ENCODE measurements around the gene GGNBP2. TPM values are rescaled to one million over a fixed set of nuclear protein-coding genes. Genes with fewer than 3 reads are reported as not detected.
"Not testable (repeated sequence)": the region's sequence is repeated elsewhere in the genome, so short reads cannot be mapped to it uniquely, and the experiment has no call there.

GGNBP2 gene
- total and polyA plus RNA-seq, 3 donors from 2014 or later: 104 to 144 (median 118) TPM

DNA sequence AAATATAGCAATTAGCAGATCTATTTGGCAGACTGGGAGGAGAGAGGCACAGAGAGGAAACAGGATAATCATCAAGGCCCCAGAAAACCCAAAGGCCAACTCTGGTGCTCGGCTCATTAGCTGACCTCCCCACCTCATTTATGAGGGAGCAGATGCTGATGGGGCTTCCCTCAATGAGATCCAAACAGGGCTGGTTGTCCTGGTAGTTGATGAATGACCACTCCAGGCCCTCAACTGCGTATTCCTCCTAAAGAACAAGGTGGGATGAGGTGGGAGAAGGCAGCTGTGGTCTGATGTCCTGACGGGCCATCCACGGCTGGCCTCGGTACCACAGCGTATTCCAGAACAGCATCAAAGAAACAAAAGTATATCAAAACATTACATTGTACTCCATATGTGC lies 37.5 kb upstream of the GGNBP2 start:
- Histone ChIP-seq H3K36me3 (ENCODE audit: low read depth, missing control alignments) (no peaks in the 10 kb centered on the region), H3K4me1 (no peaks in the 10 kb centered on the region), H3K27me3 (no peaks in the 10 kb centered on the region), H3K9me3 (no peaks in the 10 kb centered on the region), H3K4me3 (no peak overlapping the region), H3K27ac (no peak overlapping the region)
- no peak for TF ChIP-seq POLR2A (IDR thresholded peaks at IDR 0.05)
- TF ChIP-seq, protein P1, sequence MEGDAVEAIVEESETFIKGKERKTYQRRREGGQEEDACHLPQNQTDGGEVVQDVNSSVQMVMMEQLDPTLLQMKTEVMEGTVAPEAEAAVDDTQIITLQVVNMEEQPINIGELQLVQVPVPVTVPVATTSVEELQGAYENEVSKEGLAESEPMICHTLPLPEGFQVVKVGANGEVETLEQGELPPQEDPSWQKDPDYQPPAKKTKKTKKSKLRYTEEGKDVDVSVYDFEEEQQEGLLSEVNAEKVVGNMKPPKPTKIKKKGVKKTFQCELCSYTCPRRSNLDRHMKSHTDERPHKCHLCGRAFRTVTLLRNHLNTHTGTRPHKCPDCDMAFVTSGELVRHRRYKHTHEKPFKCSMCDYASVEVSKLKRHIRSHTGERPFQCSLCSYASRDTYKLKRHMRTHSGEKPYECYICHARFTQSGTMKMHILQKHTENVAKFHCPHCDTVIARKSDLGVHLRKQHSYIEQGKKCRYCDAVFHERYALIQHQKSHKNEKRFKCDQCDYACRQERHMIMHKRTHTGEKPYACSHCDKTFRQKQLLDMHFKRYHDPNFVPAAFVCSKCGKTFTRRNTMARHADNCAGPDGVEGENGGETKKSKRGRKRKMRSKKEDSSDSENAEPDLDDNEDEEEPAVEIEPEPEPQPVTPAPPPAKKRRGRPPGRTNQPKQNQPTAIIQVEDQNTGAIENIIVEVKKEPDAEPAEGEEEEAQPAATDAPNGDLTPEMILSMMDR (IDR thresholded peaks at IDR 0.05): no peak
- intact Hi-C loops (cut with DNase I; ENCODE audit: low total_unique reads): no loop called here
- DNase-seq: no peak
- 94 to 95% methylated on average over 6 of the region's 6 CpGs for WGBS, 2 donors

DNA sequence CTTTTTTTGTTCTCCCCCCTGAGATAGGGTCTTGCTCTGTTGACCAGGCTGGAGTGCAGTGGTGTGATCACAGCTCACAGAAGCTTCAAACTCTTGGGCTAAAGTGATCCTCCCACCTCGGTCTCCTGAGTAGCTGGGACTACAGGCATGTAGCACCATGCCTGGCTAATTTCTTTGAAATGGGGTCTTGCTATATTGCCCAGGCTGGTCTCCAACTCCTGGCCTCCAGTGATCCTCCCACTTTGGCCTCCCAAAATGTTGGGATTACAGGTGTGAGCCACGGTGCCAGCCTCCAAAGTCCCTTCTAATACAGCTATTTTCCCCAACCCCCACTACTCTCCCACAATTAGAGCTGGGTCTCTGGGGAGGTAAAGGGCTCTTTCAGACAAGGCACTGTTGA lies 36.3 kb upstream of the GGNBP2 start:
- H3K27me3 ChIP-seq; H3K4me3 ChIP-seq; H3K4me1 ChIP-seq; H3K27ac ChIP-seq; intact Hi-C loops (cut with DNase I; ENCODE audit: low total_unique reads); H3K9me3 ChIP-seq; DNase-seq; H3K36me3 ChIP-seq (ENCODE audit: low read depth, missing control alignments): not testable (repeated sequence)
- WGBS, 2 donors: 88 to 90% methylated on average over 2 of the region's 2 CpGs

DNA sequence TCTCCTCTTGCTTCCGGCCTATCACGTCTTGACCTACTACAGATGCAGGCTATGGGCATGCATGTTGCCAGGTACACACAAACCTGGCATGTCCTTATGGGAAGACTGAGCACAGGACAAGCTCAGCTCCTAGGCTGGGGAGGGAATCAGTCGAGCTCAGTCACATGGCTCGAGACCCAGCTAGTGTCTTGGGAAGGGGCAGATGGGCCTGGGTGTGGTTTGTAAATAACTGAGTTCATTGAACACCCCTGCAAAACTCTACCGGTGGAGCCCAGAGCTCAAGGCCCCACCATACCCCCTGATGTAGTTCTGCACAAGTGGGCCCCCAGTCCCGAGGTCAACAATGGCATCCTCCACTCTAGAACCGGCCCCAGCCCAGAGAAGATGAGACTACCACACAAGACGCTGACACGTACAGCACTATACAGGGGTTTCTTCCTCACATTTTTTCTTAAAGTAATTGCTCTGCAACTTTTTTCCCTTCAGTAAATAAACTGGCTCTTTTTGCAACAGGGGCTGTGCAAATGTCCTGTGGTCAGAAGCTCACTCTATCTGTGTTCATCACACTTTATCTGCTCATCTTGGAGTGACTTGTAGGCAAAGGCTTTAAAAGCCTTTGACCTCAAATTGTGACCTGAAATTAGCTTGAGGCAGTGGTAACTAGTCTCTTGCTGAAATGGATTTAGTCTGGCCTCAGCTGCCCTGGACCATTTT lies 35.3 kb upstream of the GGNBP2 start:
- Histone ChIP-seq H3K9me3 (no peaks in the 10 kb centered on the region), H3K36me3 (ENCODE audit: low read depth, missing control alignments) (no peaks in the 10 kb centered on the region), H3K4me1 (no peaks in the 10 kb centered on the region), H3K4me3 (no peak overlapping the region), H3K27me3 (no peaks in the 10 kb centered on the region), H3K27ac (no peak overlapping the region)
- WGBS, 2 donors: 83 to 94% methylated on average over 8 to 9 of the region's 9 CpGs
- TF ChIP-seq POLR2A (IDR thresholded peaks at IDR 0.05): no peak
- TF ChIP-seq, protein P1 (IDR thresholded peaks at IDR 0.05): no peak
- DNase-seq: no peak
- intact Hi-C loops (cut with DNase I; ENCODE audit: low total_unique reads): no loop called here

DNA sequence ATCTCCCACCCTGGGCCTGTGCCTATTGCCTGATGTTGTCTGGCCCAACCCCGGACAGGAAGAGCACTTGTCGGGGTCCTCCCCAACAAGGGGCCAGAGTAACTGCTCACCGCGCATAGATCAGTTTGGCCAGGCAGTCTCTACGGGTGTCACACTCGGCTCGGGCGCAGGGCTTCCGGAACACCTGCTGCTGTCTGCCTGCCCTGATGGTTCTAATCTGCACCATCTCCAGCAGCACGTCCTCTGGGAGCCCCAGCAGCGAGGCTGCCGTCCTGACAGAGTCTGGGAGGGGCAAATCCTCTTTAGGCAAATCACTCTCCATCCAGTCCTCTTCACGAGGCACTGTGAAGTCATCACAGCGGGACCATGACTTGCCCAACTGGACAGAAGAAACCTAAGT lies 34.1 kb upstream of the GGNBP2 start:
- no peaks in the 10 kb centered on the region for H3K27me3 ChIP-seq
- H3K4me1 ChIP-seq: no peaks in the 10 kb centered on the region
- no peak overlapping the region for H3K4me3 ChIP-seq
- H3K9me3 ChIP-seq: no peaks in the 10 kb centered on the region
- DNase-seq: no peak
- no peaks in the 10 kb centered on the region for H3K36me3 ChIP-seq (ENCODE audit: low read depth, missing control alignments)
- no peak overlapping the region for H3K27ac ChIP-seq
- TF ChIP-seq, protein P1 (IDR thresholded peaks at IDR 0.05): no peak
- TF ChIP-seq POLR2A (IDR thresholded peaks at IDR 0.05): no peak
- WGBS, 2 donors: 78 to 80% methylated on average over 2 to 14 of the region's 14 CpGs
- intact Hi-C loops (cut with DNase I; ENCODE audit: low total_unique reads): no loop called here

DNA sequence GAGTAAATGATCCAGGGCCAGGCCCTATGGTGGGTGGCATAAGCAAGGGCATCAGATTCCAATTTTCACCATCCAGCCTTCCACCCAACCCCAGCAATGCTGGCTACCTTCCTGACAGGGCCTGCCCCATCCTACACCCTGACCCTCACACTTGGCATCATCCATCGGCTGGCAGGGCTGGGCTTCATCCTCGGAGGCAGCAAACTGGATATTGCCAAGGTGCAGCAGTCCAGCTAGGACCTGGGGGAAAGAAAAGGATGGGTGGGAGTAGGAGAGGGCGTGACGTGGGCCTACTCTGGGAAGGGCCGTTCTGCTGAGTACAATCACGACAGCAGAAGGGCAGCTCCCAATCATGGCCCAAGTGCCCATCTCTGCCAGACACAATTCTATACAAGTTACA lies 33.5 kb upstream of the GGNBP2 start:
- no peak for DNase-seq
- no peak for TF ChIP-seq POLR2A (IDR thresholded peaks at IDR 0.05)
- TF ChIP-seq, protein P1 (IDR thresholded peaks at IDR 0.05): no peak
- intact Hi-C loops (cut with DNase I; ENCODE audit: low total_unique reads): no loop called here
- no peak overlapping the region for H3K27ac ChIP-seq
- H3K4me3 ChIP-seq: no peak overlapping the region
- no peaks in the 10 kb centered on the region for H3K36me3 ChIP-seq (ENCODE audit: low read depth, missing control alignments)
- no peaks in the 10 kb centered on the region for H3K4me1 ChIP-seq
- no peaks in the 10 kb centered on the region for H3K9me3 ChIP-seq
- no peaks in the 10 kb centered on the region for H3K27me3 ChIP-seq
- WGBS, 2 donors: 85 to 88% methylated on average over 6 of the region's 6 CpGs
